Caco-2 (cell line): ENCODE measurements around the gene METTL25B. TPM values are rescaled to one million over a fixed set of nuclear protein-coding genes. Genes with fewer than 3 reads are reported as not detected.

ENCODE experiments used
- BruUV-seq: library from RNA; stranded (reverse); fragments of 400-500 nt; replicated peaks from 2 replicates; lab custom pipeline; 2021; lab: Mats Ljungman, UMichigan
- CTCF ChIA-PET: fragments of 300-600 bp; sonication (Branson Sonifier 250); formaldehyde crosslinking; loops from one replicate; lab custom pipeline; 2022; ENCODE audit warnings: antibody characterized with exemption; lab: Charles Lee
- POLR2A ChIA-PET: fragments of 300-600 bp; sonication (Branson Sonifier 250); formaldehyde crosslinking; loops from one replicate; lab custom pipeline; 2022; ENCODE audit warnings: antibody characterized with exemption; lab: Charles Lee
- DNase-seq, 2 experiments: peaks; one replicate each; pipeline versions ENCODE4 v3.0.0 to v3.0.0-alpha.2; 2020 to 2022
- H3K27me3 ChIP-seq: replicated peaks from 2 replicates; pipeline ENCODE4 v1.6.0; 2011; ENCODE audit warnings: low read length; ENCODE audit not compliant: control insufficient read depth, insufficient read depth
- H3K36me3 ChIP-seq: 2 replicates; pipeline ENCODE4 v1.5.1; 2011; ENCODE audit warnings: low read length; ENCODE audit not compliant: control insufficient read depth, insufficient read depth
- H3K4me1 ChIP-seq: fragments of 250-450 bp; sonication (Bioruptor Pico); 2 replicates; pipeline ENCODE4 v1.5.1; 2020; ENCODE audit warnings: mild to moderate bottlenecking
- H3K4me3 ChIP-seq: 2 replicates; pipeline ENCODE4 v1.5.1; 2011; ENCODE audit warnings: low read depth, mild to moderate bottlenecking, control low read depth, low read length
- H3K9me3 ChIP-seq: fragments of 250-450 bp; sonication (Bioruptor Pico); 2 replicates; pipeline ENCODE4 v1.5.1; 2020; ENCODE audit warnings: mild to moderate bottlenecking, moderate library complexity
- H3K27ac Mint-ChIP-seq: one replicate; pipeline ENCODE4 v1.8.0; 2022; ENCODE audit warnings: mixed read lengths; ENCODE audit not compliant: unreplicated experiment
- H3K27me3 Mint-ChIP-seq: one replicate; pipeline ENCODE4 v1.8.0; 2022; ENCODE audit warnings: mixed read lengths; ENCODE audit not compliant: insufficient read depth, unreplicated experiment
- H3K36me3 Mint-ChIP-seq: one replicate; pipeline ENCODE4 v1.8.0; 2022; ENCODE audit warnings: mild to moderate bottlenecking, mixed read lengths; ENCODE audit not compliant: insufficient read depth, unreplicated experiment
- H3K4me1 Mint-ChIP-seq: one replicate; pipeline ENCODE4 v1.8.0; 2022; ENCODE audit warnings: low read depth, mixed read lengths; ENCODE audit not compliant: unreplicated experiment
- H3K4me3 Mint-ChIP-seq: one replicate; pipeline ENCODE4 v1.8.0; 2022; ENCODE audit warnings: mild to moderate bottlenecking, moderate library complexity, mixed read lengths; ENCODE audit not compliant: unreplicated experiment
- H3K9me3 Mint-ChIP-seq: one replicate; pipeline ENCODE4 v1.8.0; 2022; ENCODE audit warnings: mixed read lengths; ENCODE audit not compliant: unreplicated experiment
- CTCF ChIP-seq, 2 experiments: fragments of 200-600 bp in 1 of 2; IDR thresholded peaks; 1 replicate in 1 of 2; 2 replicates in 1 of 2; pipeline versions ENCODE4 v1.5.1 to v1.8.0; 2011 to 2022; ENCODE audit warnings: antibody characterized with exemption in 1 of 2, control low read depth in 1 of 2, inconsistent platforms in 1 of 2, low read depth in 1 of 2, low read length in 1 of 2, mild to moderate bottlenecking in 1 of 2, moderate library complexity in 1 of 2; ENCODE audit not compliant: insufficient read depth in 1 of 2, severe bottlenecking in 1 of 2, unreplicated experiment in 1 of 2
- intact Hi-C: fragments of 100-400 bp; cut with micrococcal nuclease; formaldehyde crosslinking; loops from one replicate; pipeline ENCODE4 v1.10.0; 2022; ENCODE audit not compliant: unreplicated experiment
- total RNA-seq: library from RNA; stranded (reverse); gene quantifications from 2 replicates; pipeline ENCODE4 v1.2.3, GENCODE V29; 2022

Gene METTL25B
- total RNA-seq, 1 experiment from 2014 or later, result 26.6 TPM

GRCh38 chr1:156743367-156744302 is 15.4 kb downstream of the METTL25B start:
- peak overlapping the region; percentile 28 for H3K4me3 Mint-ChIP-seq
- peaks cover 75% of the 10 kb centered on the region for H3K36me3 Mint-ChIP-seq
- no TSS peak for BruUV-seq
- Histone ChIP-seq H3K36me3 (peaks cover 13% of the 10 kb centered on the region), H3K4me1 (peaks cover 33% of the 10 kb centered on the region), H3K27me3 (no peaks in the 10 kb centered on the region), H3K9me3 (no peaks in the 10 kb centered on the region), H3K4me3 (no peak overlapping the region)
- no peaks in the 10 kb centered on the region for H3K27me3 Mint-ChIP-seq
- H3K9me3 Mint-ChIP-seq, result no peaks in the 10 kb centered on the region
- TF ChIP-seq CTCF (IDR thresholded peaks at IDR 0.05; ENCODE audit: insufficient read depth in 1 of 2, low read depth in 1 of 2, low read length in 1 of 2, severe bottlenecking in 1 of 2, unreplicated experiment in 1 of 2), result no peak
- ChIA-PET CTCF (interaction anchor here (0.8 kb wide), 1 partner anchor 23 kb away, joined by 3 read pairs; the partner anchor contains the start of gene PRCC), POLR2A (no interaction called here)
- peaks cover 39% of the 10 kb centered on the region for H3K4me1 Mint-ChIP-seq
- intact Hi-C loops, result no loop called here
- no peak for DNase-seq
- peak overlapping the region; percentile 67 for H3K27ac Mint-ChIP-seq

- CTCF ChIA-PET, result no interaction called here
- Mint-ChIP-seq H3K4me3 (no peak overlapping the region), H3K27ac (peak overlapping the region; percentile 67), H3K9me3 (no peaks in the 10 kb centered on the region), H3K4me1 (peaks cover 43% of the 10 kb centered on the region), H3K36me3 (peaks cover 81% of the 10 kb centered on the region), H3K27me3 (no peaks in the 10 kb centered on the region)
- TF ChIP-seq CTCF (IDR thresholded peaks at IDR 0.05; ENCODE audit: insufficient read depth in 1 of 2, low read depth in 1 of 2, low read length in 1 of 2, severe bottlenecking in 1 of 2, unreplicated experiment in 1 of 2), result no peak
- BruUV-seq, result no TSS peak
- POLR2A ChIA-PET, result no interaction called here
- intact Hi-C loops, result no loop called here
- H3K27me3 ChIP-seq, result no peaks in the 10 kb centered on the region
- H3K4me1 ChIP-seq, result peaks cover 40% of the 10 kb centered on the region
- H3K9me3 ChIP-seq, result no peaks in the 10 kb centered on the region
- H3K36me3 ChIP-seq, result peaks cover 15% of the 10 kb centered on the region
- no peak for DNase-seq
- H3K4me3 ChIP-seq, result no peak overlapping the region
These were observed 16.1 kb downstream of the METTL25B start for GRCh38 chr1:156744344-156744743.

- no peak for TF ChIP-seq CTCF (IDR thresholded peaks at IDR 0.05; ENCODE audit: insufficient read depth in 1 of 2, low read depth in 1 of 2, low read length in 1 of 2, severe bottlenecking in 1 of 2, unreplicated experiment in 1 of 2)
- intact Hi-C loops, result no loop called here
- no peak overlapping the region for H3K4me3 Mint-ChIP-seq
- peaks cover 43% of the 10 kb centered on the region for H3K4me1 Mint-ChIP-seq
- Histone ChIP-seq H3K4me1 (peaks cover 44% of the 10 kb centered on the region), H3K27me3 (no peaks in the 10 kb centered on the region), H3K4me3 (no peak overlapping the region), H3K9me3 (no peaks in the 10 kb centered on the region), H3K36me3 (peaks cover 15% of the 10 kb centered on the region)
- ChIA-PET POLR2A (no interaction called here), CTCF (no interaction called here)
- DNase-seq, result no peak
- no peaks in the 10 kb centered on the region for H3K9me3 Mint-ChIP-seq
- H3K27ac Mint-ChIP-seq, result peak overlapping the region; percentile 100
- H3K36me3 Mint-ChIP-seq, result peaks cover 81% of the 10 kb centered on the region
- no peaks in the 10 kb centered on the region for H3K27me3 Mint-ChIP-seq
- no TSS peak for BruUV-seq
These were observed 16.6 kb downstream of the METTL25B start for GRCh38 chr1:156744786-156745419.
